Calu3 (cell line): ENCODE results near the gene EP300. TPM values are rescaled to one million over a fixed set of nuclear protein-coding genes. Genes with fewer than 3 reads are reported as not detected.
"Not testable (repeated sequence)": the region's sequence is repeated elsewhere in the genome, so short reads cannot be mapped to it uniquely, and the experiment has no call there.

ENCODE experiments used
- BruUV-seq: library from RNA; stranded (reverse); fragments of 400-500 nt; replicated peaks from 2 replicates; lab custom pipeline; 2021; lab: Mats Ljungman, UMichigan
- CTCF ChIA-PET: fragments of 300-600 bp; sonication (Branson Sonifier 250); formaldehyde crosslinking; loops from one replicate; lab custom pipeline; 2022; ENCODE audit warnings: antibody characterized with exemption; lab: Charles Lee
- DNase-seq: peaks from one replicate; pipeline ENCODE4 v3.0.0; 2022
- H3K27ac Mint-ChIP-seq: one replicate; pipeline ENCODE4 v1.8.0; 2022; ENCODE audit warnings: mixed read lengths; ENCODE audit not compliant: unreplicated experiment
- H3K27me3 Mint-ChIP-seq: one replicate; pipeline ENCODE4 v1.8.0; 2022; ENCODE audit warnings: mixed read lengths; ENCODE audit not compliant: unreplicated experiment
- H3K36me3 Mint-ChIP-seq: one replicate; pipeline ENCODE4 v1.8.0; 2022; ENCODE audit warnings: mild to moderate bottlenecking, moderate library complexity, mixed read lengths; ENCODE audit not compliant: insufficient read depth, unreplicated experiment
- H3K4me1 Mint-ChIP-seq: one replicate; pipeline ENCODE4 v1.8.0; 2022; ENCODE audit warnings: mild to moderate bottlenecking, low read depth, mixed read lengths; ENCODE audit not compliant: unreplicated experiment
- H3K4me3 Mint-ChIP-seq: one replicate; pipeline ENCODE4 v1.8.0; 2022; ENCODE audit warnings: mild to moderate bottlenecking, low read depth, moderate library complexity, mixed read lengths; ENCODE audit not compliant: unreplicated experiment
- H3K9me3 Mint-ChIP-seq: one replicate; pipeline ENCODE4 v1.8.0; 2022; ENCODE audit warnings: low read depth, mixed read lengths; ENCODE audit not compliant: unreplicated experiment
- intact Hi-C: fragments of 100-400 bp; cut with micrococcal nuclease; formaldehyde crosslinking; loops from one replicate; pipeline ENCODE4 v1.10.0; 2022; ENCODE audit not compliant: unreplicated experiment
- total RNA-seq: library from RNA; stranded (reverse); gene quantifications from 2 replicates; pipeline ENCODE4 v1.2.3, GENCODE V29; 2022
- TF ChIP-seq, protein P1 (sequence below): fragments of 200-600 bp; IDR thresholded peaks from one replicate; pipeline ENCODE4 v1.8.0; 2022; ENCODE audit warnings: antibody characterized with exemption; ENCODE audit not compliant: unreplicated experiment

Gene EP300
- total RNA-seq, 1 experiment from 2014 or later: 71.5 TPM

DNA sequence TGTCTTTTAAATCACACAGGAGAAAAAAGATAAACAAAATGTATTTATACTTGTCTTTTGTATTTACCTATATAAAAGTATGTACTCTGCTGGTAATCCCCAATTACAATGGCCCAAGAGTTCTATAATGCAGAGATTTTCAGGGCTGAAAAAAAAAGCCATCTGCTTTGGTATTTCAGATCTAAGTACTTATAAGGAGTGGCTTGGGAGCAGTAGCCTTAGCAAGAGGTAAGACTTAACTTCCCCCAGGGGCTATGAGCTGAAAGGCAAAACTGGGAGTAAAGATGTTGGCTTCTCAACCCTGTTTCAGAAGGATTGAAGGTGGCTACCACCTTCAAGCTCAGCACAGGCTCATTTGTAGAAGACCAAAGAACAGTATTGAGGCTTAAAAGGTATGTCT lies 35.3 kb upstream of the EP300 start:
- no TSS peak for BruUV-seq
- no peaks in the 10 kb centered on the region for H3K27me3 Mint-ChIP-seq
- no peak overlapping the region for H3K4me3 Mint-ChIP-seq
- H3K9me3 Mint-ChIP-seq: no peaks in the 10 kb centered on the region
- peaks cover 14% of the 10 kb centered on the region for H3K4me1 Mint-ChIP-seq
- DNase-seq: no peak
- intact Hi-C loops: no loop called here
- CTCF ChIA-PET: no interaction called here
- no peak overlapping the region for H3K27ac Mint-ChIP-seq
- TF ChIP-seq, protein P1, sequence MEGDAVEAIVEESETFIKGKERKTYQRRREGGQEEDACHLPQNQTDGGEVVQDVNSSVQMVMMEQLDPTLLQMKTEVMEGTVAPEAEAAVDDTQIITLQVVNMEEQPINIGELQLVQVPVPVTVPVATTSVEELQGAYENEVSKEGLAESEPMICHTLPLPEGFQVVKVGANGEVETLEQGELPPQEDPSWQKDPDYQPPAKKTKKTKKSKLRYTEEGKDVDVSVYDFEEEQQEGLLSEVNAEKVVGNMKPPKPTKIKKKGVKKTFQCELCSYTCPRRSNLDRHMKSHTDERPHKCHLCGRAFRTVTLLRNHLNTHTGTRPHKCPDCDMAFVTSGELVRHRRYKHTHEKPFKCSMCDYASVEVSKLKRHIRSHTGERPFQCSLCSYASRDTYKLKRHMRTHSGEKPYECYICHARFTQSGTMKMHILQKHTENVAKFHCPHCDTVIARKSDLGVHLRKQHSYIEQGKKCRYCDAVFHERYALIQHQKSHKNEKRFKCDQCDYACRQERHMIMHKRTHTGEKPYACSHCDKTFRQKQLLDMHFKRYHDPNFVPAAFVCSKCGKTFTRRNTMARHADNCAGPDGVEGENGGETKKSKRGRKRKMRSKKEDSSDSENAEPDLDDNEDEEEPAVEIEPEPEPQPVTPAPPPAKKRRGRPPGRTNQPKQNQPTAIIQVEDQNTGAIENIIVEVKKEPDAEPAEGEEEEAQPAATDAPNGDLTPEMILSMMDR: no peak
- no peaks in the 10 kb centered on the region for H3K36me3 Mint-ChIP-seq

DNA sequence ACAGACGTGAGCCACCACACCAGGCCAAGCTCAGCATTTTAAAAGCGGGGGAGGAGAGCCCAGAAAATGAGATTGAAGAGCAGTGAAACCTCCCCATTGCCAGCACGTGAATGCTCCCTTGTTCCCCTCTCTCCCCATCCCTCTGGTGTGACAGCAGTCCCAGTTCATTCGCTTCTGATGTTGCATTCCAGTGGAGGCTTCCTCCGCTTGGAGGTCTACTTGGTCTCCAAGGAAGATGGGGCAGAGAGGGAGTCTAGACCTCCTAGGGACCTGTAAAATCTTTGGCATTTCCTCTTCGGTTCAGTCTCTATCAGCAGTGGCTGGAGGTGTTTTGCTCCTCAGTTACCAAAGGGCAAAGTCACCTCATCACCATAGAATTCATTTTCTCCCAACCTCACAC lies 30.2 kb upstream of the EP300 start:
- intact Hi-C loops: no loop called here
- TF ChIP-seq, protein P1: no peak
- no peaks in the 10 kb centered on the region for H3K27me3 Mint-ChIP-seq
- no peak overlapping the region for H3K27ac Mint-ChIP-seq
- BruUV-seq: no TSS peak
- DNase-seq: no peak
- H3K36me3 Mint-ChIP-seq: no peaks in the 10 kb centered on the region
- H3K4me3 Mint-ChIP-seq: no peak overlapping the region
- H3K4me1 Mint-ChIP-seq: no peaks in the 10 kb centered on the region
- CTCF ChIA-PET: interaction anchor here (1.9 kb wide), 1 partner anchor 10 kb away, joined by 8 read pairs; no protein-coding TSS in a partner anchor
- no peaks in the 10 kb centered on the region for H3K9me3 Mint-ChIP-seq

DNA sequence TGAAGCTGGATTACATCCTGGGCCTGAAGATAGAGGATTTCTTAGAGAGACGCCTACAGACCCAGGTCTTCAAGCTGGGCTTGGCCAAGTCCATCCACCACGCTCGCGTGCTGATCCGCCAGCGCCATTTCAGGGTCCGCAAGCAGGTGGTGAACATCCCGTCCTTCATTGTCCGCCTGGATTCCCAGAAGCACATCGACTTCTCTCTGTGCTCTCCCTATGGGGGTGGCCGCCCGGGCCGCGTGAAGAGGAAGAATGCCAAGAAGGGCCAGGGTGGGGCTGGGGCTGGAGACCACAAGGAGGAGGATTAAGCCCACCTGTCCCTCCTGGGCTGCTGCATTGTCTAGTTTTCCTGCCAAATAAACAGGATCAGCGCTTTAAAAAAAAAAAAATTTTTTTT lies 28.1 kb upstream of the EP300 start:
- BruUV-seq, CTCF ChIA-PET, H3K9me3 Mint-ChIP-seq: not testable (repeated sequence)

DNA sequence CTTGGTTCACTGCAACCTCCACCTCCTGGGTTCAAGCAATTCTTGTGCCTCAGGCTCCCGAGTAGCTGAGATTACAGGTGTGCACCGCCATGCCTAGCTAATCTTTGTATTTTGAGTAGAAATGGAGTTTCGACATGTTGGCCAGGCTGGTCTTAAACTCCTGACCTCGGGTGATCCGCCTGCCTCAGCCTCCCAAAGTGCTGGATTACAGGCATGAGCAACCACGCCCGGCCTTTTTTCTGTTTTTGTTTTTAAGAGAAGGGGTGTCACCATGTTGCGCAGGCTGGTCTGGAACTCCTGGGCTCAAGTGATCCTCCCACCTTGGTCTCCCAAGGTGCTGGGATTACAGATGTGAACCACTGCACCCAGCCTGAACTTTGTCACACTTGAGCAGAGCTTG lies 26.1 kb upstream of the EP300 start:
- BruUV-seq, H3K36me3 Mint-ChIP-seq: not testable (repeated sequence)
- CTCF ChIA-PET: interaction anchor here (0.6 kb wide), 1 partner anchor 13 kb away, joined by 3 read pairs; no protein-coding TSS in a partner anchor

More for the DNA sequence above, 28.1 kb upstream of the EP300 start:
- intact Hi-C loops, H3K27ac Mint-ChIP-seq, H3K27me3 Mint-ChIP-seq, DNase-seq, H3K36me3 Mint-ChIP-seq, H3K4me3 Mint-ChIP-seq, H3K4me1 Mint-ChIP-seq: not testable (repeated sequence)

DNA sequence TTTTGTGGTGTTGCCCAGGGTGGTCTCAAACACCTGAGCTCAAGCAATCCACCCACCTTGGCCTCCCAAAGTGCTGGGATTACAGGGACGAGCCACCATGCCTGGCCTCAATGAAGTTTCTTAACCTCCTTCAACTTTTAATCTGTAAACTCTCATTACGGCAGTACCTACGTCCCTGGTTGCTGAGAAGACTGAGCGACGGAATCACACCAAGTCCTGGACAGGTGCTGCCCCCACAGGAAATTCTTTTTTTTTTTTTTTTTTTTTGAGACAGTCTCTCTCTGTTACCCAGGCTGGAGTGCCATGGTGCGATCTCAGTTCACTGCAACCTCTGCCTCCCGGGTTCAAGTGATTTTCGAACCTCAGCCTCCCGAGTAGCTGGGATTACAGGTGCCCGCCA lies 24.4 kb upstream of the EP300 start:
- H3K4me1 Mint-ChIP-seq, BruUV-seq, DNase-seq, H3K27me3 Mint-ChIP-seq, H3K27ac Mint-ChIP-seq, H3K9me3 Mint-ChIP-seq, H3K4me3 Mint-ChIP-seq, intact Hi-C loops, H3K36me3 Mint-ChIP-seq: not testable (repeated sequence)
- CTCF ChIA-PET: interaction anchor here (0.5 to 0.6 kb wide), 2 partner anchors 66 to 1454 kb away, joined by 4 to 5 read pairs; no protein-coding TSS in a partner anchor

More for the DNA sequence above, 26.1 kb upstream of the EP300 start:
- intact Hi-C loops, H3K27me3 Mint-ChIP-seq, H3K27ac Mint-ChIP-seq, H3K4me3 Mint-ChIP-seq, H3K9me3 Mint-ChIP-seq, DNase-seq, H3K4me1 Mint-ChIP-seq: not testable (repeated sequence)
